ENCODE data around the gene OGDH.
"Not testable (repeated sequence)": the region's sequence is repeated elsewhere in the genome, so short reads cannot be mapped to it uniquely, and the experiment has no call there.

The OGDH gene

DNA sequence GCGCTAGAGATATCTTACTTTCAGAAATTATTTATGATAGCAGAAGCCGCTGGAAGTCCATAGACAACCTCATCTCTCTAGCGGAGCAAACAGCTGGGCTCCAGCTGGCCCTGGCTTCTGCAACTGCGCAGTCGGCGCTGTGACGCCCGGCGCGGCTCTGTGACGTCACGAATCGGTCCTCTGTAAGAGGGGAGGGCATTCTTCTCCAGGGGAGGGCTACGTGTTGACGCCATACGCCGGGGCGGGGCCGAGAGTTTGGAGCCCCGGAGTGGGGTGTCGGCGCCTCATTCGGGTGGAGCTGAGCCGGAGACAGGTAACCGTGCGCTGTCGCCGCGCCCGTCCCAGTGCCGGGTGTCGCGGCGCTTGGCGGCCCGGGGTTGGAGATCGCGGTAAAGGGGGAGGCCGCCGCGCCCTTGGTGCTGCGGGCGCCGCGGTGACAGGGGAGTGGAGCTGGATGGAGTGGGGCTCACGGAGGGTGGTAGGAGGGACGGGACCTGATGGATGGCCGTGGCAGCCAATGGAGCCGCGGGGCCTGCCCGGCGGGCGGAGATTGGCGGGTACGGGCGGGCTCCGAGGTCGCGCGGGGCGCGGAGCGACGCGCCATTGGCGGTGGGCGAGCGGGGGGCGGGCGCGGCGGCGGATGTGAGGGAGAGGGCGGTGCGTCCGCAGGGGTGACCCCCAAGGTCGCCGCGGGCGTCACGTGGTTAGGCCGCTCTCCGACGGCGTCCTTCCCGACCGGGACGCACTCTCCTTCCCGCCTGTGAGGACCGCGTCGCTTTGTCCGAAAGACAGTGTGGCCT, at the start of gene OGDH:
Gene OGDH, plus strand, starts transcription at position 287 of the 800 bp plus-strand sequence. CDS start 17,717 bp downstream, outside the sequence.
- DNase-seq (ENCODE audit: low spot score), result peak; percentile 99

- DNase-seq (ENCODE audit: low spot score), result no peak
These were observed 48.9 kb upstream of the OGDH start for GRCh38 chr7:44557485-44557884.

GRCh38 chr7:44559485-44559884, 46.9 kb upstream of the OGDH start:
- no peak for DNase-seq (ENCODE audit: low spot score)

DNA sequence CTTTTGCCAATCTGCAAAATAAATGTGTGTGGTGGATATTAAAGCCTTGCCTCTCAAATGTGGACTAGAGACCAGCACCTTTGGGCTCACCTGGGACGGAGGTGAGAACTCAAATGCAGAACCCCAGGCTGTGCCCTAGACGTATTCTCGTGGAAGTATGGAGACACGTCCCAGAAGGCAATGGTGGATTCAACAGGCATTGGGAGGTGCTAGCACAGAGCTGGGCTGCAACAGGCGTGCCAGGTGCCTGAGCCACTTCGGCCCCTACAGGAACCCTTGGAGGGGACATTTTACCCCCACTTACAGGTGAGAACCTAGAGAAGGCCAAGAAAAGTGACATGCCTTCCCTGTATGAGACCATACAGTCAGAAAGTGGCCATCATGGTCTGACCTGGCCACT, 44.9 kb upstream of the OGDH start:
- no peak for DNase-seq (ENCODE audit: low spot score)

- DNase-seq (ENCODE audit: low spot score), result no peak
These were observed 44.3 kb upstream of the OGDH start for GRCh38 chr7:44561962-44562621.

DNA sequence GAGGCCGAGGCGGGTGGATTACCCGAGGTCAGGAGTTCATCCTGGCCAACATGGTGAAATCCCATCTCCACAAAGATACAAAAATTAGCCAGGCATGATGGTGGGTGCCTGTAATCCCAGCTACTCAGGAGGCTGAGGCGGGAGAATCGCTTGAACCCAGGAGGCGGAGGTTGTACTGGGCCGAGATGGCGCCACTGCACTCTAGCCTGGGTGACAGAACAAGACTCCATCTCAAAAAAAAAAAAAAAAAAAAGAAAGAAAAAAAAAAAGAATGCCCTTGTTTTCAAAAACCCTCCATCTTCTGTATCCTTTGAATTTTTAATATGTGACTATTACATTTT, 43.8 kb upstream of the OGDH start:
- not testable (repeated sequence) for DNase-seq (ENCODE audit: low spot score)

- DNase-seq (ENCODE audit: low spot score), result no peak
These were observed 43.2 kb upstream of the OGDH start for GRCh38 chr7:44563171-44563679.

GRCh38 chr7:44564606-44565005, 41.8 kb upstream of the OGDH start:
- DNase-seq (ENCODE audit: low spot score), result no peak

- DNase-seq (ENCODE audit: low spot score), result peak; percentile 81
These were observed 41.2 kb upstream of the OGDH start for GRCh38 chr7:44565097-44565794.

DNA sequence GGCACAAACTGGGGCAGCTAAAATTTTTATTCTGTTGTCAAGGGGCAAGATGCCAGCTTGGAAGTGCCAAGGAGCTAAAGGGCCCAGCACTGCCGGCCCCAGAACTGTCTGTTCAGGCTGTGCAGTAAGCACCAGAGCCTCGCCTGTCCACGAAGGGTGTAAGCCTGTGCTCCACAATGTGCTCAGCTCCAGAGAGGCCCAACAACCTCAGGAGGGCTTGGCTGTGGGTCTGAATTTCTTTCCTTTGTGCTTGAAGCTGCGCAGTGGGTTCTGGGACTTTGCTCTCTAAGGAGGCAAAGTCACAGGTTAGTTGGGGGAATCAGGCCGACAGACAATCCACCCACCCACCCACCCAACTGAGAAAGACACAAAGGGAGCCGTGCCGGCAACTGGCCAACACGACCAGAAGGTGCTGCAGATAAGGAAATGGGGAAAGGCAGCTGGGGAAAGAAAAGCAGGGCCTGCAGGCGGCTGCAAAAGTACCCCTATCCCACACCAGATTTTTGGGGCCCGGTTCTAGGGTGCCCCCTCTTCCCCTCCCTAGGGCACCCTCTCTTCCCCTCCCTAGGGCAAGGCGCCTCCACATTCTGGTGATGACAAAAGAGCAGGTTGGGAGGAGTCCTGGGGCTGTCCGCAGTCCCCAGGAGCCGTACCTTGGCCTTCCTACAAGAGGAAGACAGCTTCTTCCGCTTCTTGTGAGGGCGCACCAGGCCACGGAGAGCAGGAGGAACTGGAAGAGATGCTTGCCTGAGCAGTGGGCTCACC, 40.5 kb upstream of the OGDH start:
- DNase-seq (ENCODE audit: low spot score), result no peak

GRCh38 chr7:44566680-44567079, 39.7 kb upstream of the OGDH start:
- DNase-seq (ENCODE audit: low spot score), result no peak

DNA sequence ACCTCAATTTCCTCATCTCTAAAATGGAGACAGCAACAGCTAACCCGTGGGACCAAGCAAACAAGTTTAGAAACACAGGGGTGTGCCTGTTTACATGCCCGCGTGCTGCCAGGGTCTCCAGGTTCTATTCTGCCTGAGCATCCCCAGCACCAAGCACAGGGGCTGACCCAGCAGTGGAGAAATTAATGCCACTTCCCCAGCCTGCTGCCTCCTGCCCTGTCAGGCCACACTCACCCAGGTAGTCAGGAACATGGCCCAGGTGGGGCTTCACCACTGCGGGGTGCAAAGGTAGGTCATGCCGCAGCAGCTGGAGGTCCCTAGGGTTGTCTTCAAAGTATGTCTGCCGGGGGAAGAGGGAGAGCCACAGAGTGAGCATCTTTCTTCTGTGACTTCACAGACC, 38.5 kb upstream of the OGDH start:
- no peak for DNase-seq (ENCODE audit: low spot score)

DNA sequence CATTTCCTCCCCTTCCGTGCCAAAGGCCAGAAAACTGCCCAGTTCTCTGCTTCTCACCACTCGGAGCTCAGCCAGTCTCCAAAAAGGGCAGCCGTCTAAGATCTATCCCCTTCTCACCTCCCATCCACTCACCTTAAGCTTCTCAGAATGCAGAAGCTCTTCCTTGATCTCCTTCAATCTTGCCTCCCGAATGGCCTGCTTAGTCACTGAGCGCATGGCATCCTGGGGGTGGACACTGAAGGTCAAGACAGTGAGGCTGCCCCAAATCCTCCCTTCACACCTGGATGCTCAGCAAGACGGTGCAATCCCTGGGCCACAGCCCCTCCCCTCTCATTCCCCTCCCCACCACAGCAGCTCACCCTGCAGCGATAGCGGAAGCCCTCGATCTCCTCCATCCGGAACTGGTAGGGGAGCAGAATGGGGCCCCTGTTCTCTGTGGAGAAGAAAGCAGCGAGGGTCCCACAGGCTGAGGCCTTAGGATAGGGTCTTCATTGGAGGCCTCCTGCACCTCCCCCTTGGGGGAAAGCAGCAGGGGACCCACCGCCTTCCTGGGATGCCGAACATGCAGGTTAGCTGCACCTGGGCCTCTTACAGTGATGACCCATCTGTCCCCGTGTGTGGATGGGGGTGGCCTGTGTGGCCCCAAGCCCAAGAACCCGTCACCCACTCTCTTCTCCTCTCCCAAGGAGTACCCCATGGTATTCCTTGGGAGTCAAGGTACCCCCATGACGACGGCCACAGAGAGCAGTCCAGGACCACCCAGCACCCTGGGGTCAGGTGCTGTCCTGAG, 37.5 kb upstream of the OGDH start:
- no peak for DNase-seq (ENCODE audit: low spot score)

DNA sequence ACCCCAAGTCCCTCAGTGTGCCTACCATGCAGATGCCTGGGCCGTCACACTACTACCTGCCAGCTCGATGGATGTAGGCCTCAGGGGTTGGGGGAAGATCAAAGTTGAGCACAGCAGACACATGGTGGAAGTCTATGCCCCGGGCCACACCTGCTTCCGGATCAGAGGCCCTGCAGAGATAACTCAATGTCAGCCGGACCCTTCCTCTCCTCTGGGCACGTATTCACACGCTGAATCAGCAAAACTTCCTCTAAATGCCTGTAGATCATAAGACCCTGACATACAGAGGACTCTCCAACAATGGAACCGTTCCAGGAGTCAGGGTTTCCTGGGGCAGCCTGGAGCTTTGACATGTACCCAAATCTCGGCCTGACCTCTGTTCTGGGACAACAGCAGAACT, 36.5 kb upstream of the OGDH start:
- DNase-seq (ENCODE audit: low spot score), result no peak

DNA sequence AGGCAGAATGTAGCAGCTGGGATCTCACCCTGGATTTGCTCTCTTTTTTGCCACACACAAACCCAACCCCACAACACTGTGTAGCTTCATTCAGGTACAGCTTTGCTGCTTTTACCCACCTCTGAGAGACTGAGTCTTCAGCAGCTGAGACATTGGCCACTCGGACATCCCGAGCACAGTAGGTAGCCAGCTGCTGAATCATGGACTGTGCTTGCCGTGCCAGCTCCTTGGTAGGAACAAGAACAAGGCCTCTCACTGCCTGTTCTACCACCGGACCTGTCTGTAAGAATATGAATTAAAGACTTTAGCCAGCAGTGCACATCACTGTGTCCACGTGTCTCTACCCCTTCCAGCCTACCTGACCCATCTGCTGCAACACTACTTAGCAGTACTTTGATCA, 33.7 kb upstream of the OGDH start:
- DNase-seq (ENCODE audit: low spot score), result no peak

DNA sequence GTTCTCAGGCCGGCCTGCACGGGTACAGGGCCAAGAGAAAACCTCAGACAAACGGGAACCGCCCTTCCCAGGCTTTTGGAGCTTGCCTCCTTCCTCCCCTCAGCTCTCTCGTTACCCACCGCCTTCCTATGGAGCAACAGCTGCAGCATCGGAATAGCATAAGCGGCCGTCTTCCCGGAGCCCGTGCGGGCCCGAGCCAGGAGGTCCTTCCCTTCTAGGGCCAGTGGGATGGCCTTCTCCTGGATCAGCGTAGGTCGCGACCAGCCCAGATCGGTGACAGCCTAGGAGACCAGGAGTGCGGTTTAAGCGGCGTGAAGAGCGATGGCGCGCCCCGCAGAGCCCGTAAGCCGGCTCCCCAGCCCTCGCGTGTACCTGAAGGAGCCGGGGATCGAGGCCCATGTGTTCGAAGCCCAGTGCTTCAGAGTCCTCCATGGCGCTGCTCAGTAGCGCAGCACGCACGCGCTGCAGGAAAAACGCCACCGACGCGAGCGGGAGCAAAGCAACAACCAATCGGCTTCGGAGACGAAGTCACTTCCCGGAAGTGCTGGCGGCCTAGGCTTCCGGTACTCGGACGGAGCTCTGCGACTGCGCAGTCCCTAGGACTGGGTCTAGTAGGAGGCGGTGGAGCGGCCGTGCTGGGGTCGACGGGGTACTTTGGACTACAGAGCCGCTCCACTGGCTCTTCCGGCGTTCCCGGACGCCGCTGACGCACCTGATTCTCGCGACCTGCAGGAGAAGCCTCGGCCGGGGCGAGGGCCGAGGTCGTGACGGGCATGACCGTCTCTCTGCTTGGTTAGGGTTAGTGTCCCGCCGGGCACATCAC, 32.8 kb upstream of the OGDH start, which contains the start of gene DDX56:
Gene DDX56, minus strand, starts transcription at position 445 of the 823 bp plus-strand sequence. Its CDS starts 13 bp downstream, at position 432.
- peak; percentile 97 for DNase-seq (ENCODE audit: low spot score)

DNA sequence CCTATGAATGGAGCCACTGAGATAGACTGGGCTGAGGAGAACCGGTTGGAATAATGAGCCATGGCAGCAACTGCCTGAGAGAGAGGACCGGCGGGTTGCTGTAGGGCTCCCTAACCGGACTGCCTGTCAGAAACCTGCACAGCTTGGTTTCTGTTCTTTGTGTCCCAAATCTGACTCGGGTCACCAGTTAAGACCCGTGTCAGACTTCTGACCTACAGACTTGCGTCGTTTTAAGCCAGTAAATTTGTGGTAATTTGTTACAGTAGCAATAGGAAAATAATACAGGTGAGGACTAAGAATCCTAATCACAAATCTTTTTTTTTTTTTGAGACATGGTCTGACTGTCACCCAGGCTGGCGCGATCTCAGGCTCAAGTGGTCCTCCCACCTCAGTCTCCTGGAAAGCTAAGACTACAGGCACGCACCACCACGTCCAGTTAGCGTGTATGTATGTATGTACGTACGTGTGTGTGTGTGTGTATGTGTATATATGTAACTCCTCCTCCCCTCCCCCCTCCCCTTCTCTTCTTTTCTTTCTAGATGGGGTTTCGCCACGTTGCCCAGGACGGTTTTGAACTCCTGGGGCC, 32.0 kb upstream of the OGDH start:
- DNase-seq (ENCODE audit: low spot score), result no peak

GRCh38 chr7:44575054-44575453, 31.4 kb upstream of the OGDH start:
- no peak for DNase-seq (ENCODE audit: low spot score)

GRCh38 chr7:44576228-44576627, 30.2 kb upstream of the OGDH start:
- DNase-seq (ENCODE audit: low spot score), result no peak
